BJ (cell line): ENCODE data around the gene PDE6B. TPM values are rescaled to one million over a fixed set of nuclear protein-coding genes. Genes with fewer than 3 reads are reported as not detected.

Experiments used
- CTCF ChIA-PET: fragments of 350-600 bp; formaldehyde crosslinking; extraction: SDS; loops from one replicate; lab custom pipeline; 2021; ENCODE audit warnings: antibody characterized with exemption, inconsistent platforms; lab: Yijun Ruan, JAX
- POLR2A ChIA-PET: fragments of 300-600 bp; sonication (Branson Sonifier 250); formaldehyde crosslinking; extraction: SDS; loops from one replicate; lab custom pipeline; 2021; ENCODE audit warnings: antibody characterized with exemption; lab: Charles Lee
- DNase-seq: peaks from one replicate; pipeline ENCODE4 v3.0.0-alpha.2; 2011; ENCODE audit warnings: low read depth
- H3K27me3 ChIP-seq: 2 replicates; pipeline ENCODE4 v1.6.0; 2011; ENCODE audit warnings: low read length; ENCODE audit not compliant: control insufficient read depth, insufficient read depth
- H3K36me3 ChIP-seq: 2 replicates; pipeline ENCODE4 v1.5.1; 2011; ENCODE audit warnings: low read length; ENCODE audit not compliant: control insufficient read depth, insufficient read depth
- H3K4me3 ChIP-seq: 2 replicates; pipeline ENCODE4 v1.5.1; 2011; ENCODE audit warnings: low read depth, mild to moderate bottlenecking, control low read depth, low read length
- CTCF ChIP-seq: IDR thresholded peaks from 2 replicates; pipeline ENCODE4 v1.5.1; 2011; ENCODE audit warnings: low read depth, mild to moderate bottlenecking, control low read depth, inconsistent platforms, low read length, moderate library complexity; ENCODE audit not compliant: insufficient read depth
- polyA plus RNA-seq: library from polyadenylated mRNA; depleted of rRNA; stranded (reverse); fragments of >200 nt; gene quantifications from 2 replicates; pipeline ENCODE4 v1.2.3, GENCODE V29; 2011

Gene PDE6B
- polyA plus RNA-seq, 1 experiment, result 0.10 TPM

GRCh38 chr4:621296-622070 is 3.9 kb upstream of the PDE6B start:
- POLR2A ChIA-PET, result no interaction called here
- H3K27me3 ChIP-seq, result no peaks in the 10 kb centered on the region
- TF ChIP-seq CTCF, result no peak
- CTCF ChIA-PET, result no interaction called here
- DNase-seq, result no peak
- no peaks in the 10 kb centered on the region for H3K36me3 ChIP-seq
- no peak overlapping the region for H3K4me3 ChIP-seq

- CTCF ChIA-PET, result no interaction called here
- no peak overlapping the region for H3K4me3 ChIP-seq
- POLR2A ChIA-PET, result no interaction called here
- TF ChIP-seq CTCF, result no peak
- no peaks in the 10 kb centered on the region for H3K36me3 ChIP-seq
- no peaks in the 10 kb centered on the region for H3K27me3 ChIP-seq
- no peak for DNase-seq
Measured at GRCh38 chr4:622071-622995, 3.0 kb upstream of the PDE6B start.

- H3K4me3 ChIP-seq, result no peak overlapping the region
- ChIA-PET CTCF (no interaction called here), POLR2A (no interaction called here)
- no peak for DNase-seq
- no peaks in the 10 kb centered on the region for H3K36me3 ChIP-seq
- H3K27me3 ChIP-seq, result no peaks in the 10 kb centered on the region
- no peak for TF ChIP-seq CTCF
Measured at GRCh38 chr4:622996-623913, 2.1 kb upstream of the PDE6B start.

- ChIA-PET POLR2A (no interaction called here), CTCF (no interaction called here)
- Histone ChIP-seq H3K27me3 (no peaks in the 10 kb centered on the region), H3K4me3 (no peak overlapping the region), H3K36me3 (no peaks in the 10 kb centered on the region)
- TF ChIP-seq CTCF, result no peak
- no peak for DNase-seq
Measured at GRCh38 chr4:623914-624566, 1.3 kb upstream of the PDE6B start.
